Raji (cell line): ENCODE results near the gene SYT8.

ENCODE experiments used
- POLR2A ChIP-seq: IDR thresholded peaks from 2 replicates; pipeline ENCODE4 v1.6.1; 2011; ENCODE audit warnings: low read depth, low read length, control low read depth; ENCODE audit not compliant: insufficient read depth

Gene SYT8

GRCh38 chr11:1868636-1869291, 34.0 kb downstream of the SYT8 start:
- TF ChIP-seq POLR2A = no peak

- no peak for TF ChIP-seq POLR2A
These were observed 34.9 kb downstream of the SYT8 start for GRCh38 chr11:1869427-1870325.

- no peak for TF ChIP-seq POLR2A
These were observed 35.5 kb downstream of the SYT8 start for GRCh38 chr11:1870326-1870696.

- no peak for TF ChIP-seq POLR2A
These were observed 36.1 kb downstream of the SYT8 start for GRCh38 chr11:1870721-1871466.

- no peak for TF ChIP-seq POLR2A
These were observed 36.7 kb downstream of the SYT8 start for GRCh38 chr11:1871531-1871930.

- no peak for TF ChIP-seq POLR2A
These were observed 37.6 kb downstream of the SYT8 start for GRCh38 chr11:1872267-1872985.

GRCh38 chr11:1873048-1873812, 38.4 kb downstream of the SYT8 start:
- TF ChIP-seq POLR2A = no peak

GRCh38 chr11:1875093-1875850, 40.5 kb downstream of the SYT8 start:
- no peak for TF ChIP-seq POLR2A

GRCh38 chr11:1876361-1877063, 41.7 kb downstream of the SYT8 start:
- TF ChIP-seq POLR2A = no peak

GRCh38 chr11:1877211-1878136, 42.7 kb downstream of the SYT8 start:
- no peak for TF ChIP-seq POLR2A

- no peak for TF ChIP-seq POLR2A
These were observed 43.6 kb downstream of the SYT8 start for GRCh38 chr11:1878137-1879031.
